OCI-LY7 (cell line): Measurements from ENCODE around the gene NOL3. TPM values are rescaled to one million over a fixed set of nuclear protein-coding genes. Genes with fewer than 3 reads are reported as not detected.

Experiments
- BruUV-seq: library from RNA; stranded (reverse); fragments of 400-500 nt; replicated peaks from 2 replicates; lab custom pipeline; 2021; lab: Mats Ljungman, UMichigan
- CTCF ChIA-PET: fragments of 300-600 bp; sonication (Branson Sonifier 250); formaldehyde crosslinking; loops from one replicate; lab custom pipeline; 2022; ENCODE audit warnings: antibody characterized with exemption; ENCODE audit not compliant: unreplicated experiment; lab: Charles Lee
- POLR2A ChIA-PET: fragments of 300-600 bp; sonication (Branson Sonifier 250); formaldehyde crosslinking; loops from one replicate; lab custom pipeline; 2022; ENCODE audit warnings: antibody characterized with exemption; lab: Charles Lee
- DNase-seq: peaks from one replicate; pipeline ENCODE4 v3.0.0-alpha.2; 2015; ENCODE audit warnings: low spot score
- H2AFZ ChIP-seq: fragments of 200-600 bp; sonication (generic), shearing (Covaris generic); 2 replicates; pipeline ENCODE4 v1.6.1; 2014; ENCODE audit warnings: mild to moderate bottlenecking, antibody characterized with exemption, low read length, moderate library complexity
- H3K27ac ChIP-seq: fragments of 200-600 bp; sonication (generic); 2 replicates; pipeline ENCODE4 v1.5.1; 2014; ENCODE audit warnings: mixed run types, low read depth, mild to moderate bottlenecking, moderate library complexity, low read length, inconsistent platforms; ENCODE audit not compliant: poor library complexity, severe bottlenecking
- H3K36me3 ChIP-seq: fragments of 200-600 bp; sonication (generic); 2 replicates; pipeline ENCODE4 v1.6.1; 2014; ENCODE audit warnings: mild to moderate bottlenecking, antibody characterized with exemption, low read length, moderate library complexity, mixed read lengths; ENCODE audit not compliant: insufficient read depth
- H3K4me1 ChIP-seq: fragments of 200-600 bp; sonication (generic); 2 replicates; pipeline ENCODE4 v1.5.1; 2014; ENCODE audit warnings: mild to moderate bottlenecking, low read length; ENCODE audit not compliant: insufficient read depth, poor library complexity, severe bottlenecking
- H3K4me2 ChIP-seq: fragments of 200-600 bp; sonication (generic); 2 replicates; pipeline ENCODE4 v1.6.1; 2014; ENCODE audit warnings: mild to moderate bottlenecking, low read length
- H3K4me3 ChIP-seq: fragments of 200-600 bp; sonication (generic); 2 replicates; pipeline ENCODE4 v1.5.1; 2014; ENCODE audit warnings: mild to moderate bottlenecking, low read depth, low read length; ENCODE audit not compliant: poor library complexity, severe bottlenecking
- H3K79me2 ChIP-seq: fragments of 200-600 bp; sonication (generic); 2 replicates; pipeline ENCODE4 v1.6.1; 2016; ENCODE audit warnings: low read depth, mild to moderate bottlenecking, low read length, moderate library complexity, mixed read lengths; ENCODE audit not compliant: insufficient read depth
- H3K9me2 ChIP-seq: fragments of 200-600 bp; sonication (generic); 2 replicates; pipeline ENCODE4 v1.6.1; 2016; ENCODE audit warnings: mild to moderate bottlenecking, low read length, mixed read lengths; ENCODE audit not compliant: insufficient read depth
- H3K9me3 ChIP-seq: fragments of 200-600 bp; sonication (generic); 2 replicates; pipeline ENCODE4 v1.6.1; 2014; ENCODE audit warnings: mild to moderate bottlenecking, mixed run types, low read length, mixed read lengths
- H4K20me1 ChIP-seq: fragments of 200-600 bp; sonication (generic); 2 replicates; pipeline ENCODE4 v1.6.1; 2014; ENCODE audit warnings: mild to moderate bottlenecking, antibody characterized with exemption, low read length, moderate library complexity, mixed read lengths; ENCODE audit not compliant: insufficient read depth
- EZH2phosphoT487 ChIP-seq: fragments of 200-600 bp; sonication (generic); IDR thresholded peaks from 2 replicates; pipeline ENCODE4 v1.6.1; 2018; ENCODE audit warnings: low read depth, borderline replicate concordance, mild to moderate bottlenecking, mixed run types, antibody characterized with exemption, low read length, moderate library complexity, mixed read lengths
- intact Hi-C: fragments of 100-400 bp; cut with micrococcal nuclease; formaldehyde crosslinking; loops from one replicate; pipeline ENCODE4 v1.10.0; 2022; ENCODE audit not compliant: unreplicated experiment
- total RNA-seq, 2 experiments: library from RNA; depleted of rRNA in 1 of 2; stranded (reverse); fragments of >200 nt in 1 of 2; shearing (Covaris generic) in 1 of 2; gene quantifications; 2 replicates each; pipeline ENCODE4 v1.2.3, GENCODE V29; 2014 to 2022
- TF ChIP-seq, protein P1 (sequence below): fragments of 200-600 bp; sonication (generic); conservative IDR thresholded peaks from 2 replicates; pipeline ENCODE4 v1.5.1; 2014; ENCODE audit warnings: mild to moderate bottlenecking, antibody characterized with exemption, low read length, moderate library complexity, mixed read lengths

Gene NOL3
- total RNA-seq, 2 experiments from 2014 or later = 2.2 to 4.4 TPM

DNA sequence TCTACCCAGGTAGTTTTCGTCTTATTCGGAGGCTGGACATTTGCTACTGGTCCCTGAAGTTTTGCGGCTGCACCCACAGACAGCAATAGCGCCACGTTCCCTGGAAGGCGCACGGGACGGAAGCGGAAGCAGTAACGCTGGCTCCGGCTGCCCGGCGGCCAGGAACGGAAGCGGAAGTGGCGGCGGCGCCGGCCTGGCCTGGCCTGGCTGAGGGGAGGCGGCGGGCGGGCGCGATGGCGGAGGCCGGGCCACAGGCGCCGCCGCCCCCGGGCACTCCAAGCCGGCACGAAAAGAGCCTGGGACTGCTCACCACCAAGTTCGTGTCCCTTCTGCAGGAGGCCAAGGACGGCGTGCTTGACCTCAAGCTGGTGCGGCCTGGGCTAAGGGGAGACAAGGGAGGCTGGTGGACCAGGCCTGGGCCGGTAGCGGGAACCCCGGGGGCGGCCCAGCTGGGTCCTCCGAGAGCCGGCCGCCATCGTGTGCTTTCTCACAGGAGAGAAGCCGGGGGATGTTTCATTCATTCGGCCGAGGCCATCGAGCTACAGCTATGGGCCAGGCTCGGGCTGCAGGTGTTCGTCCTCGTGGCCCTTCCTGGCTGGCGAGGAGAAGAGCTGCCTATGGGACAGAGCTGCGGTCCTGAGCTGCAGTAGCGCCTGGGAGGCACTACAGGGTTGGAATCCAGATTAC is 21.8 kb downstream of the NOL3 start, which contains the start of gene E2F4:
TSS of gene E2F4 (plus strand) at position 161 of the 687 bp plus-strand sequence. CDS start at position 234, 73 bp downstream.
- TF ChIP-seq, protein P1, sequence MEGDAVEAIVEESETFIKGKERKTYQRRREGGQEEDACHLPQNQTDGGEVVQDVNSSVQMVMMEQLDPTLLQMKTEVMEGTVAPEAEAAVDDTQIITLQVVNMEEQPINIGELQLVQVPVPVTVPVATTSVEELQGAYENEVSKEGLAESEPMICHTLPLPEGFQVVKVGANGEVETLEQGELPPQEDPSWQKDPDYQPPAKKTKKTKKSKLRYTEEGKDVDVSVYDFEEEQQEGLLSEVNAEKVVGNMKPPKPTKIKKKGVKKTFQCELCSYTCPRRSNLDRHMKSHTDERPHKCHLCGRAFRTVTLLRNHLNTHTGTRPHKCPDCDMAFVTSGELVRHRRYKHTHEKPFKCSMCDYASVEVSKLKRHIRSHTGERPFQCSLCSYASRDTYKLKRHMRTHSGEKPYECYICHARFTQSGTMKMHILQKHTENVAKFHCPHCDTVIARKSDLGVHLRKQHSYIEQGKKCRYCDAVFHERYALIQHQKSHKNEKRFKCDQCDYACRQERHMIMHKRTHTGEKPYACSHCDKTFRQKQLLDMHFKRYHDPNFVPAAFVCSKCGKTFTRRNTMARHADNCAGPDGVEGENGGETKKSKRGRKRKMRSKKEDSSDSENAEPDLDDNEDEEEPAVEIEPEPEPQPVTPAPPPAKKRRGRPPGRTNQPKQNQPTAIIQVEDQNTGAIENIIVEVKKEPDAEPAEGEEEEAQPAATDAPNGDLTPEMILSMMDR = no peak
- TF ChIP-seq EZH2phosphoT487 = no peak
- peak; percentile 96 for DNase-seq
- Histone ChIP-seq H3K9me3 (no peaks in the 10 kb centered on the region), H2AFZ (peak within 1 kb of the TSS; percentile 57; the same call in 1 of the 2 replicates), H3K9me2 (no peaks in the 10 kb centered on the region), H4K20me1 (peaks cover 9% of the 10 kb centered on the region; the same call in 1 of the 2 replicates), H3K4me1 (peaks cover 19% of the 10 kb centered on the region), H3K36me3 (peaks cover 50% of the 10 kb centered on the region), H3K27ac (peak within 1 kb of the TSS; percentile 45), H3K4me3 (peak within 1 kb of the TSS; percentile 98), H3K79me2 (peaks cover 22% of the 10 kb centered on the region), H3K4me2 (peak within 1 kb of the TSS; percentile 86)
- BruUV-seq = TSS peak; percentile 82
- intact Hi-C loops = loop anchor here (2.0 kb wide), 2 partner anchors 35 to 55 kb away; partner anchors contain the start of genes FHOD1 and TMEM208
- CTCF ChIA-PET = interaction anchor here (0.6 to 1.0 kb wide), 3 partner anchors 35 to 261 kb away, joined by 3 read pairs; partner anchors contain the start of gene TMEM208
- POLR2A ChIA-PET = interaction anchor here (0.5 to 1.5 kb wide), 4 partner anchors 35 to 73 kb away, joined by 3 to 7 read pairs (median 3); partner anchors contain the start of gene TMEM208

DNA sequence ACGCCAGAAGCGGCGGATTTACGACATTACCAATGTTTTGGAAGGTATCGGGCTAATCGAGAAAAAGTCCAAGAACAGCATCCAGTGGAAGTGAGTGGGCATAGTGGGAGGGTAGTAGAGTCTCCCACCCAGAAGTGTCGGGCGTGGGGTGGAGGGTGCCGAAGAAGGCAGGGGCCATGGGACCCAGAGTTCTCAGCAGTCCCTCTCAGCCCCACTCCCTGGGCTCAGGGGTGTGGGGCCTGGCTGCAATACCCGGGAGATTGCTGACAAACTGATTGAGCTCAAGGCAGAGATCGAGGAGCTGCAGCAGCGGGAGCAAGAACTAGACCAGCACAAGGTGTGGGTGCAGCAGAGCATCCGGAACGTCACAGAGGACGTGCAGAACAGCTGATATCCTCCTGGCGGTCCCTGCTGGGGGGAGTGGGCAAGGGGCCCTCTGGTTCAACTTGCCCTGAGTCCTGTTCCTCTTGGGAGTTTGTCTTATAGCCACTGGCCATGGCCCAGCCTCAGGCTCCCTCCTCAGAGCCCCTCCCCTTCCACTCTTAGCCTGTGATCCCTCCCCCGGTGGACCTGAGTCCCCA is 22.5 kb downstream of the NOL3 start:
- TF ChIP-seq, protein P1 = no peak
- TF ChIP-seq EZH2phosphoT487 = no peak
- peak overlapping the region; percentile 86 for H3K4me2 ChIP-seq
- ChIA-PET CTCF (interaction anchor here (0.6 to 1.0 kb wide), 3 partner anchors 34 to 261 kb away, joined by 3 to 4 read pairs (median 3); partner anchors contain the start of gene TMEM208), POLR2A (interaction anchor here (0.6 to 1.5 kb wide), 4 partner anchors 24 to 51 kb away, joined by 3 to 7 read pairs (median 3); partner anchors contain the start of gene TMEM208)
- H3K4me1 ChIP-seq = peaks cover 19% of the 10 kb centered on the region
- peaks cover 57% of the 10 kb centered on the region for H3K36me3 ChIP-seq
- intact Hi-C loops = loop anchor here (2.0 kb wide), 2 partner anchors 34 to 54 kb away; partner anchors contain the start of genes FHOD1 and TMEM208
- no peaks in the 10 kb centered on the region for H3K9me3 ChIP-seq
- peak overlapping the region; percentile 45 for H3K27ac ChIP-seq
- peaks cover 9% of the 10 kb centered on the region; the same call in 1 of the 2 replicates for H4K20me1 ChIP-seq
- peaks cover 22% of the 10 kb centered on the region for H3K79me2 ChIP-seq
- no peak overlapping the region for H2AFZ ChIP-seq
- H3K4me3 ChIP-seq = peak overlapping the region; percentile 98
- no peaks in the 10 kb centered on the region for H3K9me2 ChIP-seq
- DNase-seq = peak; percentile 48
- no TSS peak for BruUV-seq
